Measurements from ENCODE around the gene PSMB11. TPM values are rescaled to one million over a fixed set of nuclear protein-coding genes. Genes with fewer than 3 reads are reported as not detected.

The PSMB11 gene
- polyA plus RNA-seq, 2 donors: not detected

GRCh38 chr14:23051141-23052057, 9.4 kb downstream of the PSMB11 start:
- WGBS, 2 donors: 80 to 83% methylated on average over 5 of the region's 5 CpGs
- H3K9me3 ChIP-seq (ENCODE audit: control insufficient read depth in 2 of 2, insufficient read depth in 1 of 2, low read depth in 1 of 2, low read length in 1 of 2): no peaks in the 10 kb centered on the region
- H3K27me3 ChIP-seq (ENCODE audit: control insufficient read depth in 1 of 2, insufficient read depth in 2 of 2, low read length in 2 of 2): no peaks in the 10 kb centered on the region

DNA sequence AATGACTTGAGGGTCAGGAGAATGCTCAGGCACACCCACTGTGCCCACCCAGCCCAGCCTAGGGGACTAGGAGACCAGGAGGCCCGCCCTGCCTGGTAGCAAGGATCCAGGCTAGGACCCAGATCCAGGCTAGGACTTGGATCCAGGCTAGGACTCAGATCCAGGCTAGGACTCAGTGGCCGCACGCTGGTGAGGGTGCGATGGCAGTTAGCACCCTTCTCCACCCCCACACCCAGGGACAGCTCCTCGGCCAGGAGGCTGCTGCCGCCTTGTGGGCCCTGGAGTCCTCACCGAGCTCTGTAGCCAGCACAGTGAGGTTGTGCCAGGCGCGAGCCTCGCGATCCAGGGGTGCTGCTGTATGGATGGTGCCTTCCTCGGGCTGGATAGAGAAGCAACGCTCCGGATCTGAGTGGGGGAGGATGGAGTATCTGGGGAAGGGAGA, 10.2 kb downstream of the PSMB11 start:
- Histone ChIP-seq H3K9me3 (ENCODE audit: control insufficient read depth in 2 of 2, insufficient read depth in 1 of 2, low read depth in 1 of 2, low read length in 1 of 2) (no peaks in the 10 kb centered on the region), H3K36me3 (ENCODE audit: control insufficient read depth in 2 of 2, insufficient read depth in 2 of 2, low read length in 1 of 2) (no peaks in the 10 kb centered on the region), H3K4me1 (ENCODE audit: control insufficient read depth in 2 of 2, insufficient read depth in 2 of 2, low read length in 1 of 2) (peaks cover 0 to 10% of the 10 kb centered on the region in 2 donors), H3K27ac (ENCODE audit: low read depth in 2 of 2, low read length in 1 of 2) (no peak overlapping the region), H3K4me3 (ENCODE audit: low read depth in 1 of 2, low read length in 2 of 2) (no peak overlapping the region), H3K27me3 (ENCODE audit: control insufficient read depth in 1 of 2, insufficient read depth in 2 of 2, low read length in 2 of 2) (no peaks in the 10 kb centered on the region)
- 63 to 72% methylated on average over 14 of the region's 14 CpGs for WGBS, 2 donors

More at GRCh38 chr14:23051141-23052057, 9.4 kb downstream of the PSMB11 start:
- Histone ChIP-seq H3K36me3 (ENCODE audit: control insufficient read depth in 2 of 2, insufficient read depth in 2 of 2, low read length in 1 of 2) (no peaks in the 10 kb centered on the region), H3K27ac (ENCODE audit: low read depth in 2 of 2, low read length in 1 of 2) (no peak overlapping the region), H3K4me1 (ENCODE audit: control insufficient read depth in 2 of 2, insufficient read depth in 2 of 2, low read length in 1 of 2) (peaks cover 0 to 3% of the 10 kb centered on the region in 2 donors), H3K4me3 (ENCODE audit: low read depth in 1 of 2, low read length in 2 of 2) (no peak overlapping the region)

- Histone ChIP-seq H3K27ac (ENCODE audit: low read depth in 2 of 2, low read length in 1 of 2) (no peak overlapping the region), H3K36me3 (ENCODE audit: control insufficient read depth in 2 of 2, insufficient read depth in 2 of 2, low read length in 1 of 2) (no peaks in the 10 kb centered on the region), H3K27me3 (ENCODE audit: control insufficient read depth in 1 of 2, insufficient read depth in 2 of 2, low read length in 2 of 2) (no peaks in the 10 kb centered on the region), H3K4me1 (ENCODE audit: control insufficient read depth in 2 of 2, insufficient read depth in 2 of 2, low read length in 1 of 2) (peaks cover 0 to 10% of the 10 kb centered on the region in 2 donors), H3K9me3 (ENCODE audit: control insufficient read depth in 2 of 2, insufficient read depth in 1 of 2, low read depth in 1 of 2, low read length in 1 of 2) (no peaks in the 10 kb centered on the region), H3K4me3 (ENCODE audit: low read depth in 1 of 2, low read length in 2 of 2) (no peak overlapping the region)
- WGBS, 2 donors: 82 to 85% methylated on average over 3 of the region's 3 CpGs
Observed at GRCh38 chr14:23052671-23053070, 10.7 kb downstream of the PSMB11 start.

GRCh38 chr14:23053426-23053825, 11.4 kb downstream of the PSMB11 start:
- H3K4me3 ChIP-seq (ENCODE audit: low read depth in 1 of 2, low read length in 2 of 2): no peak overlapping the region
- no peak overlapping the region for H3K27ac ChIP-seq (ENCODE audit: low read depth in 2 of 2, low read length in 1 of 2)
- WGBS, 2 donors: 93 to 95% methylated on average over 10 of the region's 10 CpGs
- peaks cover 0 to 10% of the 10 kb centered on the region in 2 donors for H3K4me1 ChIP-seq (ENCODE audit: control insufficient read depth in 2 of 2, insufficient read depth in 2 of 2, low read length in 1 of 2)
- no peaks in the 10 kb centered on the region for H3K27me3 ChIP-seq (ENCODE audit: control insufficient read depth in 1 of 2, insufficient read depth in 2 of 2, low read length in 2 of 2)
- H3K36me3 ChIP-seq (ENCODE audit: control insufficient read depth in 2 of 2, insufficient read depth in 2 of 2, low read length in 1 of 2): no peaks in the 10 kb centered on the region
- no peaks in the 10 kb centered on the region for H3K9me3 ChIP-seq (ENCODE audit: control insufficient read depth in 2 of 2, insufficient read depth in 1 of 2, low read depth in 1 of 2, low read length in 1 of 2)

DNA sequence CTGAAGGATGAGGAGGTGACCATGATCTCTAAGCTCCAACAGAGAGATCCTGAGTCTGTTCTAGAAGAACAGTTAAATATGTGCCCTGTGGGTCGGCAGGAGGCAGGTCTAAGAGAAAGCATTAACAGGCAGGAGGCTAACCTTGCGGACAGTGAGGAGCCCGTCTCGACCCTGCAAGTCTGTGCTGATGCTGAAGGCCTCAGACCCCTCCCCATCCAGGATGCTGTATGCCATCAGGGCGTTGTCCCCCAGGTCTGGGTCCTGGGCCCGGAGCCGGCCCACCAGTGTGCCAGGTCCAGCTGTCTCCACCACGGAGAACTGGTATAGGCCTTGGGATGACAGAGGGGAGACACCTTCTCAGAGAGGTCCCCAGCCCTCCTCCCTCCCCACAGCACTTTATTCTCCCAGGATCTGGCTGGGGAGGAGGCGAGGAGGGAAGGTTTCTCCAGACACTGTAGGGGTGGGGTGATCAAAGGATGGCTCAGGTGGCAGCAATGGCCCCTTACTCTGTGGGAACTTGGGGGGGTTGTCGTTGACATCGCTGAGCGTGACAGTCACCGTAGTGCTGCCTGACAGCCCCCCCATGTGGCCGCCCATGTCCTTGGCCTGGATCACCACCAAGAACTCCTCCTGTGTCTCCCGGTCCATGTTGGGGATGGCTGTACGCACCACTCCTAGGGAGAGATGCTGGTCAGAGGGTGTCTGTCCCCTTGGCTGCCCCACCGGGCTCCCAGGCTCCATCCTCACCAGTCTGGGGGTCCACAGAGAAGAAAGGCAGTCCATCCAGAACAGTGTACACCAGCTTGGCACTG, 12.2 kb downstream of the PSMB11 start:
- Histone ChIP-seq H3K4me1 (ENCODE audit: control insufficient read depth in 2 of 2, insufficient read depth in 2 of 2, low read length in 1 of 2) (peaks cover 0 to 10% of the 10 kb centered on the region in 2 donors), H3K36me3 (ENCODE audit: control insufficient read depth in 2 of 2, insufficient read depth in 2 of 2, low read length in 1 of 2) (peaks cover 0 to 7% of the 10 kb centered on the region in 2 donors), H3K27me3 (ENCODE audit: control insufficient read depth in 1 of 2, insufficient read depth in 2 of 2, low read length in 2 of 2) (no peaks in the 10 kb centered on the region), H3K4me3 (ENCODE audit: low read depth in 1 of 2, low read length in 2 of 2) (no peak overlapping the region), H3K27ac (ENCODE audit: low read depth in 2 of 2, low read length in 1 of 2) (no peak overlapping the region), H3K9me3 (ENCODE audit: control insufficient read depth in 2 of 2, insufficient read depth in 1 of 2, low read depth in 1 of 2, low read length in 1 of 2) (no peaks in the 10 kb centered on the region)
- 80 to 83% methylated on average over 15 to 17 of the region's 17 CpGs for WGBS, 2 donors

GRCh38 chr14:23055147-23055550, 13.1 kb downstream of the PSMB11 start:
- Histone ChIP-seq H3K4me1 (ENCODE audit: control insufficient read depth in 2 of 2, insufficient read depth in 2 of 2, low read length in 1 of 2) (peaks cover 0 to 10% of the 10 kb centered on the region in 2 donors), H3K4me3 (ENCODE audit: low read depth in 1 of 2, low read length in 2 of 2) (no peak overlapping the region), H3K36me3 (ENCODE audit: control insufficient read depth in 2 of 2, insufficient read depth in 2 of 2, low read length in 1 of 2) (peaks cover 0 to 13% of the 10 kb centered on the region in 2 donors), H3K27ac (ENCODE audit: low read depth in 2 of 2, low read length in 1 of 2) (no peak overlapping the region), H3K27me3 (ENCODE audit: control insufficient read depth in 1 of 2, insufficient read depth in 2 of 2, low read length in 2 of 2) (no peaks in the 10 kb centered on the region), H3K9me3 (ENCODE audit: control insufficient read depth in 2 of 2, insufficient read depth in 1 of 2, low read depth in 1 of 2, low read length in 1 of 2) (no peaks in the 10 kb centered on the region)
- WGBS, 2 donors: 95 to 96% methylated on average over 12 of the region's 12 CpGs

- Histone ChIP-seq H3K4me3 (ENCODE audit: low read depth in 1 of 2, low read length in 2 of 2) (no peak overlapping the region), H3K27me3 (ENCODE audit: control insufficient read depth in 1 of 2, insufficient read depth in 2 of 2, low read length in 2 of 2) (no peaks in the 10 kb centered on the region), H3K9me3 (ENCODE audit: control insufficient read depth in 2 of 2, insufficient read depth in 1 of 2, low read depth in 1 of 2, low read length in 1 of 2) (no peaks in the 10 kb centered on the region), H3K36me3 (ENCODE audit: control insufficient read depth in 2 of 2, insufficient read depth in 2 of 2, low read length in 1 of 2) (peaks cover under 1 to 17% of the 10 kb centered on the region in 2 donors), H3K27ac (ENCODE audit: low read depth in 2 of 2, low read length in 1 of 2) (no peak overlapping the region), H3K4me1 (ENCODE audit: control insufficient read depth in 2 of 2, insufficient read depth in 2 of 2, low read length in 1 of 2) (peaks cover 0 to 10% of the 10 kb centered on the region in 2 donors)
- WGBS, 2 donors: 70 to 78% methylated on average over 6 of the region's 6 CpGs
Observed at GRCh38 chr14:23055621-23056144, 13.7 kb downstream of the PSMB11 start.

DNA sequence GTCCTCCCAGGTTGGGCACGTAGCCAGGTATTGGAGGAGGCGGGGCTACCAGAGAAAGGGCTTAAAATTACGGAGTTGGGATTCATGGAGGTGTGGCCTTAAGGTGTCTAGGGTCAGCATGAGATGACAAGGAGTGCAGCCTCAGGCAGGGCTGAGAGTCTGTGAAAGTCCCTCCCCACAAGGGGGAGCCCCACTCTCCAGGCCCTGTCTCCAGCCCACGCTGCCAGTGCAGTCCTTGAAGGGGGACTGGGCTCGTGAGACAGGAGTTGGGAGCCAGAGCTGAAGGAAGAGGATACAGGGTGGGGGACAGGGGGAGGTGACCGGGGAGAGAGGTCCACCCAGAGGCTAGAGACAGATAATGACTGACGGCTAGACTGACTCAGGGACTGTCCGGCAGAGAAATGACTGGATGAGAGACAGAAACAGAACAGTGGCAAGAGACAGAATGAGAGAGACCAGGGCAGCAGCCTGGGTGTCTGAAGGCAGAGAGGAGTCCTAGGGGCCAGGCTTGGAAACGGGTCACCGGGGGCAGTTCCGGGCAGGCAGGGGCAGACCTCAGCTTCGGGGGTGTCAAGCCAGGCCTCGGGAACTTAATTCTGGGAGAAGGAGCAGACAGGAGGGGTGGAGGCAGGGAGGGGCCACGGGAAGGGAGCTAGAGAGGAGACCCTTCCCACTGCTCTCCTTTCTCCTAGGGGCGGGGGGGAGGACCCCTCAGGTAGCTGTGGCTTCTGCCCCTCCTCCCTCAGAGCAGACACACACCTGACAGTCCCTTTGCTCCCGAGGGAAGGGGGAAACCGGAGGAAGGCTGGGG, 14.3 kb downstream of the PSMB11 start:
- no peak overlapping the region for H3K27ac ChIP-seq (ENCODE audit: low read depth in 2 of 2, low read length in 1 of 2)
- peak overlapping the region; percentile 63 to 78 for H3K4me3 ChIP-seq (ENCODE audit: low read depth in 1 of 2, low read length in 2 of 2)
- H3K9me3 ChIP-seq (ENCODE audit: control insufficient read depth in 2 of 2, insufficient read depth in 1 of 2, low read depth in 1 of 2, low read length in 1 of 2): no peaks in the 10 kb centered on the region
- H3K27me3 ChIP-seq (ENCODE audit: control insufficient read depth in 1 of 2, insufficient read depth in 2 of 2, low read length in 2 of 2): no peaks in the 10 kb centered on the region
- H3K4me1 ChIP-seq (ENCODE audit: control insufficient read depth in 2 of 2, insufficient read depth in 2 of 2, low read length in 1 of 2): peaks cover 0 to 10% of the 10 kb centered on the region in 2 donors
- 7 to 8% methylated on average over 16 to 17 of the region's 17 CpGs for WGBS, 2 donors
- H3K36me3 ChIP-seq (ENCODE audit: control insufficient read depth in 2 of 2, insufficient read depth in 2 of 2, low read length in 1 of 2): peaks cover 4 to 24% of the 10 kb centered on the region in 2 donors

Measured in esophagus (tissue), 2 donors.